HG03095 (cell line): ENCODE measurements around the gene MACC1.

Source experiments
- ATAC-seq: cut with Tn5 transposase; IDR thresholded peaks from one replicate; pipeline ENCODE4 v1.9.1; 2021; ENCODE audit warnings: moderate library complexity; ENCODE audit not compliant: unreplicated experiment

The MACC1 gene, protein sequence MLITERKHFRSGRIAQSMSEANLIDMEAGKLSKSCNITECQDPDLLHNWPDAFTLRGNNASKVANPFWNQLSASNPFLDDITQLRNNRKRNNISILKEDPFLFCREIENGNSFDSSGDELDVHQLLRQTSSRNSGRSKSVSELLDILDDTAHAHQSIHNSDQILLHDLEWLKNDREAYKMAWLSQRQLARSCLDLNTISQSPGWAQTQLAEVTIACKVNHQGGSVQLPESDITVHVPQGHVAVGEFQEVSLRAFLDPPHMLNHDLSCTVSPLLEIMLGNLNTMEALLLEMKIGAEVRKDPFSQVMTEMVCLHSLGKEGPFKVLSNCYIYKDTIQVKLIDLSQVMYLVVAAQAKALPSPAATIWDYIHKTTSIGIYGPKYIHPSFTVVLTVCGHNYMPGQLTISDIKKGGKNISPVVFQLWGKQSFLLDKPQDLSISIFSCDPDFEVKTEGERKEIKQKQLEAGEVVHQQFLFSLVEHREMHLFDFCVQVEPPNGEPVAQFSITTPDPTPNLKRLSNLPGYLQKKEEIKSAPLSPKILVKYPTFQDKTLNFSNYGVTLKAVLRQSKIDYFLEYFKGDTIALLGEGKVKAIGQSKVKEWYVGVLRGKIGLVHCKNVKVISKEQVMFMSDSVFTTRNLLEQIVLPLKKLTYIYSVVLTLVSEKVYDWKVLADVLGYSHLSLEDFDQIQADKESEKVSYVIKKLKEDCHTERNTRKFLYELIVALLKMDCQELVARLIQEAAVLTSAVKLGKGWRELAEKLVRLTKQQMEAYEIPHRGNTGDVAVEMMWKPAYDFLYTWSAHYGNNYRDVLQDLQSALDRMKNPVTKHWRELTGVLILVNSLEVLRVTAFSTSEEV

DNA sequence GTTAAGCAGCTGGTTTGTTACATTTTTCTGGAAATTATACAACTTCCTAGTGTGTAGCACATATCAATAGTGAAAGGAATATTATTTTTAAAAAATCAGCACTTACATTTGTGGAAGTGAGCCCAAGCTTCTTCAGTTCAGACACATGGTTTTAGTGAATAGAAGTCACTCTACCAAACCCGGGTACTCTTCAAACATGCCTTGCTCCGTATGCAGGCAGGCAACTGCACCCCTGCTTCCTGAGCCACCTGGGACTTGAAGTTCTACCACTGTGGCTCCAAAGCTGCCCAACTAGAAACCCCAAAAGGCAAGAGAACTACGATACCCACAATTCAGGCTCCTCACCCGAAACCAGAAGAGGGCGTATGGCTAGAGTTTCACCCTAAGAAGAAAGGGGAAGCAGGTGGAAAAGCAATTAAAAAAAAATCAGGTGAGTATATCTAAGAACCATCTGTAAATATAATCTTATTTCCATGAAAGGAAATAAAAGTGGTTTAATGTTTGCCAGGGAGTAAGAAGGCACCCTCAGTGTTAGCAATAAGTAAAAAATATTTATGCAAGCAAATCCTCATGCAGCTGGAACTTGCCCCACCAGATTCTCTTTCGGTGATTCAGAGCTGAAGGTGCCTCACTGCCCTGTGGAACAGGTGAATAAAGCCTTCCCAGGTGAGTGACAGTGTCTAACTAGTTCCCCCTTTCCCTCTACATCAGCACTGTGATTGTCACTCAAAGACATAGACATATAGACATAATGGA lies at the start of gene MACC1:
Gene MACC1, minus strand, starts transcription at position 192 of the 756 bp plus-strand sequence. CDS start 55,522 bp downstream, outside the sequence.
- peak; percentile 49 for ATAC-seq

DNA sequence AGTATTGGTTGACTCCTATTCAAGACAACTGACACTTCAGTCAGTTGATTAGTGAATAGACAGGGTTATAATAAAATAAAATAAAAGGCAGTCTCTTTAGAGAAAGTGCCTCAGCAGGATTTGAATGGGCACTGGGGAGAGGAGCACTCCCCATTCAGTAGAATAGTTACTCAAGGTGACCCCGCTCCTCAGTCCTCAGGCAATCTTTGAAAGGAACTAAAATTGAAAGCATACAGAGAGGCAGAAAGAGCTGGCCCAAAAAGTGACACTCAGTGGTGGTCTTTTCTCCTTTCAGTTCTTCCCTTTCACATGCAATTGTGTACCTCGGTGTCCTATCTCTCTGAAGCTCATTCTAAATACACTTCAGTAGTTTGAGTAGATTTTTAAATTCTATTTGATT lies 47.4 kb upstream of the MACC1 start:
- no peak for ATAC-seq

DNA sequence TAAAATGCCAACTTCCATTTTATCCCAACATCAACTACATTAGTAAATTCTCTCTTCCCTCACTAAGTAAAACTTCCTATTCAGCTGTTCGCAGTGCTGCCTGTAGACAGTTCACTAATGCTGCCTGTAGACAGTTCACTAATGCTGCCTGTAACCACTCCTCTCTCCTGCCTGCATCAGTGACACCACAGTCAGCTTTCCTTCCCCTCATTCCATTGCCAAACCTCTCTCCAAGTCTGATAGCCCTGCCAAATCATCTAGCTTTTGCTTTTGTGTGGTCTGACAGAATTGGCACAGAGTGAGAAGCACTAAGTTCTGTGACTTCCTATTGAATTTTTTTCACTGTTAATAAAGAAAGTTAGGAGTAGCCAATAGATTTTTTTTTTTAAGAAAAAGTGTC lies 43.0 kb upstream of the MACC1 start:
- no peak for ATAC-seq

DNA sequence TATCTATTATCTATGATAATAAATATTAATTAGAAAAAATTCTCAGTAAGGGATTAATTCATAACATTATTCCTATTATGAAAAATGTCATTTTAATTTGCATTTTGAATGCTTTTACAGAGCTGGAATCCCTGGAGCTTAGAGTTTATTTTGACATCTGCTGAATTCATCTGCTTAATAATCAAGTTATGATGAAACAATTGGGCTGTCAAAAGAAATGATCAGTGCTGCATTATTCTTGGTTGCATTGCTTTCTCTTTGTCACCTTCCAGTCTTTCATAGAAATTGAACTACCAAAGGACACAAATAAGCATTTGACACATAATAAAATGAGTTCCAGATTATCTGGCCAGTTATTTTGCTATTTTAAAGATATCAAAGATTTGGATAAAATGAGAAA lies 40.0 kb upstream of the MACC1 start:
- no peak for ATAC-seq

DNA sequence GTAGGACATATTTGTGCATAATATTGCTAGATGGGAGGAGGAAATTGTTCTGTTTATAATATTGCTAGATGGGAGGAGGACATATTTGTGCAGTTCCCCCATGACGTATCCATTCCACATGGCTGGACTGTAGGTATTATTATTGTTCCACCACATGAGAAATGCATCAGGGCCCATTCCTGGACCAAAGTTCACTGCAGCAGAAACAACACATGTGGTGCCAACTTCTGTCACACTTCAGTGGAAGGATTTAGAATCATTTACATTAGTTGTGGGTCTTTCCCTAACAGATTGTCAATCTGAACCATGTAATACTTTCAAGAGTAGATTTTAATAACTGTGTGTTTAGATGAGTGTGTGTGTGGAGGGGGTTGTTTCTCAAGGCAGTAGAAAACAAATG lies 32.7 kb upstream of the MACC1 start:
- ATAC-seq = no peak

DNA sequence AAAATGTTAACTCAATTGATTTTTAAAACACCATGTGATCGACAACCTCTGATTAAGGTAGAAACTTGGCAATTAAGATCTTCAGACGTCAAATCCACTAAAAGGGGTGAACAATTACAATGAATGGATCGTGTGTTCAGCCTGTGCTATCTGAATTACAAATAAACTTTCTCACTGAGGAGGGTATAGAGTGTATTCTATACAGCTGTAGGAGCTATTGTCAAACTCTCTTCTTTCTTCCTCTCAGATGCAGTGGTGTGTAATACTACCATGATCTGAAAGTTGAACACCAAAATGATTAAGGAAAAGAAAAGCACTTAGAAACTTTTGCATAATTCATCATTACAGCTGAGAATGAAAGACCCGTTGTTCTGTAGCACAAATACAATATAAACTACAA lies 32.2 kb upstream of the MACC1 start:
- no peak for ATAC-seq

DNA sequence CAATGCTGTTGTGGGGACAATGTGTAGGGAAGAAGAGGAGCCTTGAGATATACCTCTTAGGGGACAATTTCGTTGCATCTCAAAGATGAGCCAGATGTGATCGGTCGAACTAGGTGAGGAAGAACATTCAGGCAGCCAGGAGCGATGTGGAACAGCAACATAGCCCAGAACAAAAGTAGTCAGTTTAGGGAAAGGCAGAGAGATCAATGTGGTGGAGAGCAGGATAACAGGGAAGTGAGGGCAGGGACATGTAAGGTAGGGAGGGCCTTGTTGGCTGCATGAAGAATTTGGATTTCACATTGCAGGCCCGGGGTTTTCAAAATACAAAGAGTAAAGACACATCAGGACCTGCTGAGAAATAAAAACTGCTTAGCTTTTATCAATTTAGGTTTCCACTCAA lies 29.1 kb upstream of the MACC1 start:
- ATAC-seq = no peak

DNA sequence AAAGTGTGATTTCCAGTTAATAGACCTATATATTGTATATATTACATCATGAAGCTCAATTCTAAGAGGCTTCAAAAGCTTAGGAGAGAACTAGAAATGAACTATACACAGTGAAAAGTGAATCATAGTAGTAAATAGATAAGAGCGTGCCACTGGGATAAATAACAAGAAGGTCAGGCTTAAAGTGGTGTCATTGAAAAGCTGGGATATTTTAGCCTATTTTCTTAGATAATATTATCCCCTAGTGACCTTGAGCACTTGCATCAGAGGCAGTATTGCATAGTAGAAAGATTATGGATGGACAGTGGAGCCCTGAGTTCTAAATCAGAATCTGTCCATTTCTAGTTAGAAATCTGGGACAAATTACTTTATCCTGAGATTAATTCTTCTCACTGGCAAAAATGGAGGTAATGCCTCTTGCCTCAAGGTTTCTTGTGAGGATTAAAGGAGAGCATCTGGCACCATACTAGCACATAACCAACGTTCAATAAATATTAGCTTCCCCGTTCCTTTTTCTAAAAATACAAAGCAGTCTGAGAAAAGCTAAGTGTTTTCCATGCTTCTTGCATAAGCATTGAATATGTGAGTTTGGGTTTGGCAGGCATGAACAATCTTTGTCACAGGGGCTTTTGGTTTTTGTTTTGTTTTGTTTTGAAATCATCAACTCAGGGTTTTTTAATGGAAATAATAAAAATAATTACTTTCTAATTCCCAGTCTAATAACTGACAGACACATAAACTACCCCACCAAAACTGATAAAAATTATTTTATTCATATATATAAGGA lies 27.3 kb upstream of the MACC1 start:
- no peak for ATAC-seq

DNA sequence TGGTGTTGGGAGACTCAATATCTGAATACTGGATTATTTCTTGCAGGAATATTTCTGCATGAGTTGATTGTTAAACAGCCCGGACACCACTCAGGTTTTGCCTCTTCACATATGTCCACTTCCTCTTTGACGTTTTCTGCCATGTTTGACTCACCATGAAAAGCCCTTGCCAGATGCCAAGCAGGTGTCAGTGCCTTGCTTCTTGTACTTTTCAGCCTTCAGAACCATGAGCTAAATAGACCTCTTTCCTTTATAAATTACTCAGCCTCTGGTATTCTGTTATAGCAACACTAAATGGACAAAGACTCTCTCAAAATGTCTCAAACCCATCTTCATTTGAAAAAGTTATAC lies 24.7 kb upstream of the MACC1 start:
- ATAC-seq = no peak

DNA sequence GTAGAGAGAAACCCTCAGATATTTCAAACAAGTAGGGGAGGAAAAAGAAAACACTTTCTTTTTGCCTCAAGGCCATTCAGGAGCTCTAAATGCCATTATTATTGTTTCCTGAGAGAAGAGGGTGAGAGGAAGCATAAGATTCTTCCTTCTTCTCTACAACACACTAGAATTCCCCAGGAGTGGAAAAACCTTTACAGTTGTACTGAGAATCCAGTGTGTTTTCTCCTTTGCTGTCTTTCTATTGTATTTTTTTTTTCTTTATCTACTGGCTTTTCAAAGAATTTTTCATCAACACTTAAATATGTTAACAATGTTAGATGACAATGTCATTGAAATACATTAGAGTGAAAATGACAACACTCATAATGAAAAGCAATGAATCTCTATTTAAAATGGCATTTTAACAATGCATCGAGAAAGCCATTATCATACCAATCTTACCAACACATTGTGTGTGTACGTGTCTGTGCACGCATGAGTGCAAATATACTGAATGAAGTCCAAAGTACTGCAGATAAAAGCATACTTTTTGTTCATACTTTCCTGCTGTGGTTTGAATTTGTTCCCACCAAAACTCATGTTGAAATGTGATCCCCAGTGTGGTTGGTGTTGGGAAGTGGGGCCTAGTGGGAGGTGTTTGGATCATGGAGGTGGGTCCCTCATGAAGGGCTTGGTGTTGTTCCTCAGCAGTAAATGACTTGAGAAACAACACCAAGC lies 24.2 kb upstream of the MACC1 start:
- ATAC-seq = no peak

DNA sequence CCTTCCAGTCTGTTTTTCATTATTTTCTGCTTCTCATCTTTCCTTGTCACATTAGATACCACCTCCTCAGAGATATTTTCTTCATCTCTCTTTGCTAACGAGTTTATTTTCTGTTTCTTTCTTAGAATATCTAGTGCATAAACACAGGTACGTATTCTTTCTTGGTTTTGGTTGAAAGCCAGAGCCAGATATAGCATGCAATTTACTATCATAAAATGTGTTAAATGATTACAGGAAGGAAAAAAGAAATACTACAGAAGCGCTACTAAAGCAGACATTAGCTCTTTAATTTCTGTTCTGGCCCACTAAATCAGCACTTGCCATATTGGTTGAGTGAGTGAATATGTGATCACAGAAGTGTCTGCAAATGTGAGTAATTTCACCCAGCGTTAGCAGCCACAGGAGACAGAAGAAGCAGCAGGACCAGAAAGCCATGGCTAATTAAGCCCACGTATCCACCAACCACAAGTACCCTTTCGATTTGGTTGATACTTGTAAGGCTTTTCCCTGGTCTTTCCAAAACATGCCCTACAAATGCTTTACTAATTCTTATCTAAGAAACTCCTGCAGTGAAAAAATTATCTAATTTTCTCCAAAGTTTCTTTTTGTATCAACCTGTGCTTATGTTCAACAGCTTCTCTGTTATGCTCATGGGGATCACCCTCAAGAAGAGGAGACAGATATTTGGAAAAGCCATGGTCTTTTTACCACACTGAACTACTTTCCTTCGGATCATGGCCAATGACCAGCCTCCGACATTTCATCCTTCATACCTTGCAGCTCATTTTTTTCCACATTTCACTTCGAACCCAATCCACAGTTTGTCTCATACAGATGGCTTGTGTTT lies 23.1 kb upstream of the MACC1 start:
- ATAC-seq = peak; percentile 41

DNA sequence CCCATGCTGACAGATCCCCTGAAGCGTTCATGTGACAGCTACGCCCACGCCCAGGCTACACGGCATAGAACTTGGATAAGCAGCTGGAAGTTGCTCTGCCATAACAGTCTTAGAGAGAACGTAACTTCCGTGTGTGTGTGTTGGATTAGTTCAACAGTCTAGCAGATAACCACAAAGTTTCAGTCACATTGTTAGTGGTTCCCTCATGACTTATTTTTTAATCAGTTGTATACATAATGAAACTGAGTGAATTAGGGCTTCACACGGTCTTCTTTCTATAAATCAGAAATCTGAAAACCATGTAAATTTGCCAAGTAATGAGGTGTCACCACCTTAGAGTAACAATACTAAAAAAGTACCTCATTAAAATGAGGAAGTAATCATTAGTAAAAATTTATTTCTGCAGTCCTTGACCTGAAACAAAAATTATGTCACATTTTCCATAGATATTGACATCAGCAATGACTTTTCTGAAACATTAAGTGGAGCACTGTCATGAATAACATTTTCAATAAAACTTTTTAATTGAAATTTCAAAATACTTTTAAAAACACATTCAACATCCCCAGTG lies 21.7 kb upstream of the MACC1 start:
- ATAC-seq = peak; percentile 86

DNA sequence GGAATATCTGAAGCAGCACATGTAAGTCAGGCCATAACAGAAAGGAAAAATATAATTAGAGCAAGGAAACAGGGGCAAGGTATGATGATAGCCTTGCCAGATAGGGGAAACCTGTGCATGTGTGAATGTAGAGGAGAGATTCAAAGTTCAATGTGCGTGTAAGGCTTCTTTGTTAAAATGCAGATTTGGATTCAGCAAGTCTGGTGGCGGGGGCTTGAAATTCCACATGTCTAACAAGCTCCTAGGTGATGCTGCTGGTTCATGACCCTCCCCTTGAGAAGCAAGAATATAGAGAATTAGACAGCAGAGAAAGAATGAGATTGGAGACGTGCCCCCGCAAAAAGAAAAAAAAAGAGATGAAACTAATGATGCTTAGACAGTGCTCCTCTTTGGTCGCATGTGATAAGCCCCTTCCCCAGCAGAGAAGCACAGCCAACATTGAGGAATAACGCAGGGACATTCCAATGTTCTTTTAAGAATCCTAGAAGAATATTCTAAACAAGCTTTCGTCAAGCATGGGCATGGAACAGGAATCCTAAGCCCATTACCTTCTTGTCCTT lies 21.1 kb upstream of the MACC1 start:
- no peak for ATAC-seq

DNA sequence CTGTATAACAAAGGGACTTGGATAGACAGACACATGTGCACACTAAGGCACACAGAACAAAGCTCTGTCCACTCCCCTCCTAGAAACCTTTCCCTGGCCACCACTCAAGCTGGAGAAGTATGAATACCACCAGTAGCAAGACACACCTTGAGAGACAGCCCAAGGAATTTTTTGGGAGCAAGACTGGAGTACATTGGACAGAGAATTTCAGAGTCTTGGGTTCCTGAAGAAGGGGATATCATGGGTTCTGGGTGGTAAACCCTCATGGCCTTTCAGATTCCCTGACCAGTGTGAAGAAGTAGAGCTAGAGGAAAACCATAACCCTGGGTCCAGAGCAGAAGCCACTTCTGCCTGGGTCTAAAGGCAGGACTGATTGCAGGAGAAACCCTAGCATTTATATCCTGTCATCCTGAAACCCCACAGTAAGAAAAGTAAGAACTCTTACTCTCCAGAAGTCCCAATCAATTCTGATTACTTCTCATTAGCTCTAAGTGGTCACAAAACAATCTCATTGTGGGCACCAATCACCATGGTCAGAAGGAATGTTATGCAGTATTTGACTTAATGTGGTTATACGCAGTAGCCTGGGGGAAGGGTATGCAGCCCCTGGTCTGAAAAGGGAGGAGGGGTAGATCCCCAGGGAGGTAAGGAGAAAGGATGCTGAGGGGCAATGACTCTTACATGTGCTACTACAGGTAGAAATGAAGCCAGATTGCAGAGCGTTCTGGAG lies 20.4 kb upstream of the MACC1 start:
- no peak for ATAC-seq

DNA sequence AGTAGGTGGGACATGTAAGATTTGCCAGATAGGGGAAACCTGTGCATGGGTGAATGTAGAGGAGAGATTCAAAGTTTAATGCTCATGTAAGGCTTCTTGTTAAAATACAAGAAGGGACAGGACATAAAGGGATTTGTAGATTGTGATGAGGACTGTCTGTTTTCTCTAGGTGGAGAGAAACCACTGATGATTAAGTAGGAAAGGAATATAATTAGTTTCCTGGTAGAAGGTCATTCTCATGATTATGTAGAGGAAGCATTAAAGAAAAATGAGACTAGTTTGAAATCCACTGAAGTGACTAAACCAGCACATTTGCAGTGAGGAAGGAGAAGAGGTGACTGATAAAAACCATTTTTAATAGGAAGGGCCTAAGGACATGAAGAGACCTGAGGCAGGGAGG lies 19.6 kb upstream of the MACC1 start:
- no peak for ATAC-seq

DNA sequence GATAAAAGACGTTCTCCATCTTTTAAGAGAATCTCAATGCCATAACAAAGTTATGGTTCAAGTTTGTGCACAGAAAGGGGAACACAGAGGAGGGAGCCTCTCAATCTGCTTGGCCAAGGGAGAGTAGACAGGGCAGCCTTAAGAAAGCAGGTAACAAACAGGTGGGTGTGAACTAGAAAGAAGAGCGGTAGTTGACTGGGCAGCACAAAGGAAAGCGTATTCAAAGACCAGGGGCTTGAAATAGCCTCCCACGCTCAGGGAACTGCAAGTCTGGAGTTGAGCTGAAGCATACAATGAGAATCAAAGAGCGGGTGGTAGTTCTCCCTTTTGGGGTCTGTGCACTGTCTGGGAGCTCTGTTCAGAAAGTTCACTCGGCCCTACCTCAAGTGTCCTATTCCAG lies 18.9 kb upstream of the MACC1 start:
- ATAC-seq = no peak

DNA sequence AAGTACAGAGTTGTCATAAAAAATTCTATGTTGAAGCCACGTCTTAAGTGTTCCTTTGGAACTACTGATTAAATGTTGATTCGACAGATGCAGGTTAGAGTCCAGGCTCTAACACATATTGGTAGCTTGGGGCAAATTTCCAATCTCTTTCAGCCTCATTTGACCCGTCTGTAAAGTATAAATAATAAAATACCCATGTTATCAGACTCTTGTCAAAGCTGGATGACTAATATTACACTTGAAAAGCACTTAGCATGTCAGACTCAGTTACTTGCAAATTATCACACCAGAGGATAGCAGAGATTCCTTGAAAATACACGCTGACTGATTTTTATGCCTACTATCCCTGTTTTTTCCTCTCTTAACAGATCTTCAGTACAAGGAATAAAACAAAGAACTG lies 18.1 kb upstream of the MACC1 start:
- ATAC-seq = no peak

DNA sequence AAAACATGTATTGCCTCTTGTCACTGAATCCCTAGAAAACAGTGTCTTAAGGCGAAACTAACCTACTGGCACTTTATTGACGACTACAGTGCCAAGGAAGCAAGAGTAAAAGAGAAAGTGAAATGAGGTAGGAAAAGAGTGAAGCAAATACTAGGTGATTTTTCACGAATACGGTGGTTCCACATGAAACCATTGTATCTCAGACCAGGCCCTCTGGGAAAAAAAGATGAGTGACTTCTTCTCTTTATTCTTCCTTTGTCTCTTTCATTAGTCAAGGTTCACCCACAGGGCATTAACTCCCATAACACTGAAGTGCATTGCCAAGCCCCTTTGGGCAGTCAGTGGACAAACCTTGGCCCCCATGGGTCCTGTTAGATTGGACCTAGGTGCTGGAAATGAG lies 16.2 kb upstream of the MACC1 start:
- ATAC-seq = no peak
